GM12872 (cell line): Measurements from ENCODE around the gene HSPA6.

Source experiments
- CTCF ChIP-seq: IDR thresholded peaks from 3 replicates; pipeline ENCODE4 v1.5.1; 2011; ENCODE audit warnings: low read depth, mild to moderate bottlenecking, low read length, moderate library complexity; ENCODE audit not compliant: insufficient read depth

HSPA6 gene

GRCh38 chr1:161549652-161550051, 25.3 kb downstream of the HSPA6 start, which contains the start of gene FCGR3A:
FCGR3A (minus strand) TSS chr1:161549818; CDS start chr1:161549736, 82 bp downstream.
- no peak for TF ChIP-seq CTCF
